Measurements from ENCODE around the gene PIK3AP1. TPM values are rescaled to one million over a fixed set of nuclear protein-coding genes. Genes with fewer than 3 reads are reported as not detected.

The PIK3AP1 gene
- total and polyA plus RNA-seq, 2 of the 4 experiments (the other 2 are of a cell fraction): under 0.01 to 0.14 TPM

- Histone ChIP-seq H2AK9ac (replicated peaks; ENCODE audit: low read depth, low read length, poor library complexity) (no peak overlapping the region), H4K20me1 (ENCODE audit: insufficient read depth, low read length) (no peaks in the 10 kb centered on the region), H3K9me3 (ENCODE audit: control insufficient read depth, insufficient read depth, low read length) (no peaks in the 10 kb centered on the region), H3K27me3 (ENCODE audit: control insufficient read depth, insufficient read depth, low read length) (no peaks in the 10 kb centered on the region; the same call in 1 of the 2 replicates), H2BK5ac (ENCODE audit: low read depth, low read length, poor library complexity, severe bottlenecking) (no peak overlapping the region), H3K27ac (ENCODE audit: insufficient read depth, low read length) (no peak overlapping the region), H3K79me1 (ENCODE audit: low read depth in 1 of 2, low read length in 2 of 2) (no peaks in the 10 kb centered on the region), H3K4me1 (ENCODE audit: control insufficient read depth, insufficient read depth, low read length) (no peaks in the 10 kb centered on the region), H2BK15ac (ENCODE audit: low read depth, low read length) (no peak overlapping the region), H2AK5ac (ENCODE audit: low read depth, low read length) (no peak overlapping the region), H3K36me3 (ENCODE audit: control insufficient read depth, insufficient read depth, low read length) (no peaks in the 10 kb centered on the region), H4K91ac (ENCODE audit: insufficient read depth, low read depth, low read length) (no peak overlapping the region), H3K23ac (ENCODE audit: low read depth, low read length) (no peak overlapping the region), H3K9ac (ENCODE audit: low read depth, low read length) (no peak overlapping the region), H3K4me3 (ENCODE audit: insufficient read depth, low read depth, low read length) (no peak overlapping the region), H3K18ac (ENCODE audit: low read depth, low read length) (no peak overlapping the region), H3K9me1 (ENCODE audit: insufficient read depth, low read length) (no peaks in the 10 kb centered on the region), H4K5ac (ENCODE audit: low read depth, low read length) (no peak overlapping the region), H2BK120ac (ENCODE audit: low read depth, low read length) (no peak overlapping the region), H3K4me2 (ENCODE audit: low read depth, low read length) (no peak overlapping the region), H3K4ac (ENCODE audit: low read depth, low read length) (no peak overlapping the region), H3K56ac (ENCODE audit: extremely low read depth, insufficient read depth, low read length) (no peak overlapping the region), H2BK20ac (ENCODE audit: low read depth, low read length) (no peak overlapping the region), H2AFZ (replicated peaks; ENCODE audit: low read length, poor library complexity) (peak overlapping the region; percentile 40), H4K8ac (ENCODE audit: low read depth in 2 of 2, low read length in 2 of 2) (no peak overlapping the region), H3K14ac (replicated peaks; ENCODE audit: low read depth, low read length) (no peak overlapping the region)
- dilution Hi-C loops (cut with HindIII; ENCODE audit: low sequenced_read_pairs, unreplicated experiment) (no loop called here), in situ Hi-C loops (cut with MboI; ENCODE audit: low sequenced_read_pairs) (no loop called here), intact Hi-C loops (cut with micrococcal nuclease) (no loop called here)
- DNase-seq (no peak), ATAC-seq (ENCODE audit: low read depth) (no peak)
- BruUV-seq (replicated peaks): no TSS peak
- 37% methylated on average over 3 of the region's 9 CpGs; no CpG with 5 or more reads in 1 of the 2 experiments for WGBS, 2 experiments (ENCODE audit: extremely low coverage in 2 of 2, insufficient read length in 1 of 2)
- ChIA-PET POLR2A (ENCODE audit: unreplicated experiment) (no interaction called here), CTCF (interaction anchor here (0.7 kb wide), 1 partner anchor 333 kb away, joined by 3 read pairs; no protein-coding TSS in a partner anchor)
- TF ChIP-seq RCOR1 (IDR thresholded peaks at IDR 0.05; ENCODE audit: insufficient replicate concordance, low read length): no peak
Observed at GRCh38 chr10:96740579-96741281, 20.4 kb upstream of the PIK3AP1 start.
